GM23338 (cell line): Measurements from ENCODE around the gene SULF2. TPM values are rescaled to one million over a fixed set of nuclear protein-coding genes. Genes with fewer than 3 reads are reported as not detected.

Experiments
- ATAC-seq: fragments of 200-7000 bp; cut with Tn5 transposase; 3 replicates; pipeline ENCODE4 v1.9.1; 2020
- DNase-seq: peaks from one replicate; pipeline ENCODE4 v3.0.0-alpha.2; 2015; ENCODE audit warnings: low spot score
- H2AFZ ChIP-seq: fragments of 200-600 bp; sonication (generic); 2 replicates; pipeline ENCODE4 v1.8.0; 2016; ENCODE audit warnings: antibody characterized with exemption, mild to moderate bottlenecking, moderate library complexity
- H3F3A ChIP-seq: fragments of 200-600 bp; sonication (generic); replicated peaks from 2 replicates; pipeline ENCODE4 v1.8.0; 2017; ENCODE audit warnings: antibody characterized with exemption, mixed run types, low read depth
- H3K27ac ChIP-seq: fragments of 200-600 bp; sonication (generic); 2 replicates; pipeline ENCODE4 v1.6.1; 2016; ENCODE audit warnings: low read depth
- H3K27me3 ChIP-seq: fragments of 200-600 bp; sonication (generic); 2 replicates; pipeline ENCODE4 v1.8.0; 2016; ENCODE audit warnings: mild to moderate bottlenecking, mixed run types, moderate library complexity; ENCODE audit not compliant: insufficient read depth
- H3K36me3 ChIP-seq: fragments of 200-600 bp; sonication (generic); 2 replicates; pipeline ENCODE4 v1.8.0; 2016; ENCODE audit warnings: mild to moderate bottlenecking; ENCODE audit not compliant: insufficient read depth
- H3K4me1 ChIP-seq: fragments of 200-600 bp; sonication (generic); 2 replicates; pipeline ENCODE4 v1.8.0; 2016; ENCODE audit warnings: mild to moderate bottlenecking, moderate library complexity; ENCODE audit not compliant: insufficient read depth
- H3K4me2 ChIP-seq: fragments of 200-600 bp; sonication (generic); 2 replicates; pipeline ENCODE4 v1.7.1; 2017; ENCODE audit warnings: mixed run types
- H3K4me3 ChIP-seq: fragments of 200-600 bp; sonication (generic); 2 replicates; pipeline ENCODE4 v1.6.1; 2016; ENCODE audit warnings: mixed run types
- H3K79me2 ChIP-seq: fragments of 200-600 bp; sonication (generic); replicated peaks from 2 replicates; pipeline ENCODE4 v1.8.0; 2017; ENCODE audit warnings: mild to moderate bottlenecking; ENCODE audit not compliant: insufficient read depth
- H3K9me2 ChIP-seq: fragments of 200-600 bp; sonication (generic); 2 replicates; pipeline ENCODE4 v1.8.0; 2017; ENCODE audit not compliant: insufficient read depth
- H4K20me1 ChIP-seq: fragments of 200-600 bp; sonication (generic); replicated peaks from 2 replicates; pipeline ENCODE4 v1.8.0; 2017; ENCODE audit warnings: mild to moderate bottlenecking; ENCODE audit not compliant: insufficient read depth
- H3K27ac Mint-ChIP-seq: 2 replicates; pipeline ENCODE4 v1.8.0; 2020; ENCODE audit warnings: inconsistent platforms, mild to moderate bottlenecking, moderate library complexity, mixed read lengths
- H3K27me3 Mint-ChIP-seq: 3 replicates; pipeline ENCODE4 v1.8.0; 2022; ENCODE audit warnings: low read depth, mild to moderate bottlenecking, moderate library complexity, mixed read lengths, inconsistent platforms; ENCODE audit not compliant: insufficient read depth, poor library complexity
- H3K36me3 Mint-ChIP-seq: 3 replicates; pipeline ENCODE4 v1.8.0; 2021; ENCODE audit warnings: low read depth, mild to moderate bottlenecking, inconsistent platforms, moderate library complexity, mixed read lengths
- H3K4me1 Mint-ChIP-seq: 3 replicates; pipeline ENCODE4 v1.8.0; 2020; ENCODE audit warnings: mild to moderate bottlenecking, inconsistent platforms, mixed read lengths
- H3K4me3 Mint-ChIP-seq: 3 replicates; pipeline ENCODE4 v1.8.0; 2021; ENCODE audit warnings: moderate library complexity, mild to moderate bottlenecking, inconsistent platforms, mixed read lengths
- H3K9me3 Mint-ChIP-seq: 3 replicates; pipeline ENCODE4 v1.8.0; 2020; ENCODE audit warnings: moderate library complexity, mild to moderate bottlenecking, inconsistent platforms, mixed read lengths
- CREB1 ChIP-seq: fragments of 250-450 bp; sonication (Bioruptor Pico); IDR thresholded peaks from 2 replicates; pipeline ENCODE4 v1.5.0; 2020; ENCODE audit warnings: low read depth, mild to moderate bottlenecking, moderate library complexity
- ETS1 ChIP-seq: IDR thresholded peaks from 2 replicates; pipeline ENCODE4 v1.6.1; 2016; ENCODE audit warnings: antibody characterized with exemption
- EZH2phosphoT487 ChIP-seq: fragments of 200-600 bp; sonication (generic); IDR thresholded peaks from one replicate; pipeline ENCODE4 v1.8.1; 2018; ENCODE audit warnings: antibody characterized with exemption; ENCODE audit not compliant: unreplicated experiment
- POLR2AphosphoS5 ChIP-seq: IDR thresholded peaks from 2 replicates; pipeline ENCODE4 v1.6.1; 2016; ENCODE audit warnings: antibody characterized with exemption, low read depth
- STAT1 ChIP-seq: IDR thresholded peaks from one replicate; pipeline ENCODE4 v1.6.1; 2016; ENCODE audit warnings: antibody characterized with exemption; ENCODE audit not compliant: unreplicated experiment
- ZNF331 ChIP-seq: fragments of 250-450 bp; sonication (Bioruptor Pico); IDR thresholded peaks from 2 replicates; pipeline ENCODE4 v1.5.0; 2020; ENCODE audit warnings: low read depth, mild to moderate bottlenecking, moderate library complexity
- ZNF462 ChIP-seq: fragments of 250-450 bp; sonication (Bioruptor Pico); IDR thresholded peaks from 2 replicates; pipeline ENCODE4 v1.5.0; 2020; ENCODE audit warnings: mild to moderate bottlenecking, moderate library complexity
- polyA plus RNA-seq: library from polyadenylated mRNA; unstranded; fragments of >200 nt; fragmentation: Nextera tagmentation; extraction: Ambion mirVana; gene quantifications from 2 replicates; pipeline ENCODE4 v1.2.1, GENCODE V29; 2016
- total RNA-seq: library from RNA; depleted of rRNA; stranded (reverse); fragments of >200 nt; shearing (Covaris generic); gene quantifications from 2 replicates; pipeline ENCODE4 v1.2.3, GENCODE V29; 2014

Gene SULF2
- total and polyA plus RNA-seq, 2 experiments from 2014 or later = 9.5 to 20.7 TPM

- TF ChIP-seq ZNF462 (CRISPR knock-in tag) (no peak), ZNF331 (CRISPR knock-in tag) (no peak), EZH2phosphoT487 (no peak), CREB1 (CRISPR knock-in tag) (no peak), POLR2AphosphoS5 (no peak)
Measured at GRCh38 chr20:47741669-47742608, 43.3 kb downstream of the SULF2 start (continued).

GRCh38 chr20:47740862-47741184, 44.5 kb downstream of the SULF2 start:
- no peak overlapping the region for H2AFZ ChIP-seq
- H3K4me3 ChIP-seq = no peak overlapping the region
- H3K27me3 ChIP-seq = no peaks in the 10 kb centered on the region
- no peak overlapping the region for H3K27ac ChIP-seq
- no peaks in the 10 kb centered on the region for H3F3A ChIP-seq
- Mint-ChIP-seq H3K9me3 (no peaks in the 10 kb centered on the region), H3K4me3 (no peak overlapping the region), H3K27me3 (peaks cover 5% of the 10 kb centered on the region), H3K36me3 (no peaks in the 10 kb centered on the region; the same call in 2 of the 3 replicates), H3K4me1 (peaks cover 2% of the 10 kb centered on the region; the same call in 1 of the 3 replicates), H3K27ac (no peak overlapping the region)
- no peaks in the 10 kb centered on the region for H3K4me1 ChIP-seq
- no peaks in the 10 kb centered on the region for H3K36me3 ChIP-seq
- no peaks in the 10 kb centered on the region for H3K9me2 ChIP-seq
- no peak overlapping the region for H3K4me2 ChIP-seq
- DNase-seq (peak; percentile 56), ATAC-seq (peak; percentile 74)
- H3K79me2 ChIP-seq = no peaks in the 10 kb centered on the region
- no peaks in the 10 kb centered on the region for H4K20me1 ChIP-seq
- no peak for TF ChIP-seq ETS1
- no peak for TF ChIP-seq STAT1
- no peak for TF ChIP-seq ZNF331 (CRISPR knock-in tag)
- TF ChIP-seq CREB1 (CRISPR knock-in tag) = no peak
- no peak for TF ChIP-seq ZNF462 (CRISPR knock-in tag)
